Subcutaneous adipose tissue (tissue), 4 donors: ENCODE measurements around the gene RNF145. TPM values are rescaled to one million over a fixed set of nuclear protein-coding genes. Genes with fewer than 3 reads are reported as not detected.

Experiments
- CTCF ChIP-seq: fragments of 450-650 bp; IDR thresholded peaks from one replicate; pipeline ENCODE4 v1.5.1; 2016; ENCODE audit warnings: low read depth, mild to moderate bottlenecking, control low read depth, antibody characterized with exemption, moderate library complexity
- total RNA-seq, 4 donors: library from RNA; depleted of rRNA; stranded (reverse); fragments of >200 nt; gene quantifications; one replicate each; pipeline ENCODE4 v1.1.0, GENCODE V29; 2016

The RNF145 gene
- total RNA-seq, 4 donors from 2014 or later, result 34.7 to 56.4 (median 48.2) TPM

GRCh38 chr5:159217236-159217635 lies 7.9 kb upstream of the RNF145 start:
- TF ChIP-seq CTCF, result no peak

GRCh38 chr5:159216454-159216853 lies 7.1 kb upstream of the RNF145 start:
- TF ChIP-seq CTCF, result no peak

- TF ChIP-seq CTCF, result no peak
Measured at GRCh38 chr5:159215886-159216285, 6.5 kb upstream of the RNF145 start.

- no peak for TF ChIP-seq CTCF
Measured at GRCh38 chr5:159214486-159215271, 5.3 kb upstream of the RNF145 start.

GRCh38 chr5:159212657-159213462 lies 3.5 kb upstream of the RNF145 start:
- no peak for TF ChIP-seq CTCF

GRCh38 chr5:159211729-159212174 lies 2.4 kb upstream of the RNF145 start:
- TF ChIP-seq CTCF, result no peak

- no peak for TF ChIP-seq CTCF
Measured at GRCh38 chr5:159210846-159211245, 1.5 kb upstream of the RNF145 start.
